ENCODE measurements around the gene EPS15. TPM values are rescaled to one million over a fixed set of nuclear protein-coding genes. Genes with fewer than 3 reads are reported as not detected.

The EPS15 gene
- total and polyA plus RNA-seq, 9 of the 15 experiments (the other 6 are each of a cell fraction or from before 2014, with no cell fraction given) = 23.1 to 69.0 (median 41.7) TPM

- TF ChIP-seq C11orf30 (IDR thresholded peaks at IDR 0.05; ENCODE audit: low read depth) (peak; percentile 98), NR1H2 (CRISPR knock-in tag; IDR thresholded peaks at IDR 0.05) (0 out of 2 replicates have a peak, but pooled peaks have one; percentile 36), ZNF239 (CRISPR knock-in tag; IDR thresholded peaks at IDR 0.05) (peak; percentile 11; the same call in 1 of the 2 replicates), KHSRP (IDR thresholded peaks at IDR 0.05) (no peak), POLR2H (tag; IDR thresholded peaks at IDR 0.05; ENCODE audit: low read depth) (peak; percentile 48; the same call in 1 of the 2 replicates), TCFL5 (CRISPR knock-in tag; conservative IDR thresholded peaks at IDR 0.05) (0 out of 2 replicates have a peak, but pooled peaks have one; percentile 30), ZNF592 (IDR thresholded peaks at IDR 0.05) (peak; percentile 62), CEBPB (tag; IDR thresholded peaks at IDR 0.05) (no peak), HINFP (tag; conservative IDR thresholded peaks at IDR 0.05; ENCODE audit: low read depth) (no peak), SMC3 (conservative IDR thresholded peaks at IDR 0.05; ENCODE audit: insufficient read depth, low read depth, low read length) (no peak), ZKSCAN8 (CRISPR knock-in tag; IDR thresholded peaks at IDR 0.05) (0 out of 2 replicates have a peak, but pooled peaks have one; percentile 53), RHOXF2B (CRISPR knock-in tag; conservative IDR thresholded peaks at IDR 0.05) (0 out of 2 replicates have a peak, but pooled peaks have one; percentile 26), E2F6 (IDR thresholded peaks at IDR 0.05; ENCODE audit: borderline replicate concordance in 1 of 2, extremely low read depth in 1 of 2, insufficient read depth in 1 of 2, insufficient read length in 1 of 2, low read depth in 1 of 2, low read length in 1 of 2, poor library complexity in 1 of 2, severe bottlenecking in 1 of 2) (no peak), SMARCA4 (IDR thresholded peaks at IDR 0.05) (peak; percentile 39; the same call in 1 of the 2 replicates), MAFG (tag; conservative IDR thresholded peaks at IDR 0.05) (peak; percentile 97), HEY1 (CRISPR knock-in tag; IDR thresholded peaks at IDR 0.05; ENCODE audit: borderline replicate concordance) (no peak), MAFK (IDR thresholded peaks at IDR 0.05; ENCODE audit: low read length) (peak; percentile 84), MAFF (IDR thresholded peaks at IDR 0.05; ENCODE audit: low read length) (peak; percentile 91), TBP (optimal IDR thresholded peaks at IDR 0.05; ENCODE audit: low read depth, low read length) (no peak), ZNF589 (CRISPR knock-in tag; IDR thresholded peaks at IDR 0.05; ENCODE audit: low read depth) (0 out of 2 replicates have a peak, but pooled peaks have one; percentile 41), MTA2 (IDR thresholded peaks at IDR 0.05; ENCODE audit: low read depth) (no peak)
- TF ChIP-seq, protein P1, sequence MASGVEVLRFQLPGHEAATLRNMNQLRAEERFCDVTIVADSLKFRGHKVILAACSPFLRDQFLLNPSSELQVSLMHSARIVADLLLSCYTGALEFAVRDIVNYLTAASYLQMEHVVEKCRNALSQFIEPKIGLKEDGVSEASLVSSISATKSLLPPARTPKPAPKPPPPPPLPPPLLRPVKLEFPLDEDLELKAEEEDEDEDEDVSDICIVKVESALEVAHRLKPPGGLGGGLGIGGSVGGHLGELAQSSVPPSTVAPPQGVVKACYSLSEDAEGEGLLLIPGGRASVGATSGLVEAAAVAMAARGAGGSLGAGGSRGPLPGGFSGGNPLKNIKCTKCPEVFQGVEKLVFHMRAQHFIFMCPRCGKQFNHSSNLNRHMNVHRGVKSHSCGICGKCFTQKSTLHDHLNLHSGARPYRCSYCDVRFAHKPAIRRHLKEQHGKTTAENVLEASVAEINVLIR (CRISPR knock-in tag; IDR thresholded peaks at IDR 0.05) = no peak
Observed at GRCh38 chr1:51433972-51434510, 85.0 kb downstream of the EPS15 start (continued).

Measured in K562 (cell line).